NCI-H82 treated with DMSO at 0.1 percent for 48 hours (cell line): ENCODE measurements around the gene MTPN.

ENCODE experiments used
- DNase-seq: peaks from one replicate; lab custom pipeline; 2025; ENCODE audit not compliant: unreplicated experiment; lab: John Stamatoyannopoulos, UW

Gene MTPN

DNA sequence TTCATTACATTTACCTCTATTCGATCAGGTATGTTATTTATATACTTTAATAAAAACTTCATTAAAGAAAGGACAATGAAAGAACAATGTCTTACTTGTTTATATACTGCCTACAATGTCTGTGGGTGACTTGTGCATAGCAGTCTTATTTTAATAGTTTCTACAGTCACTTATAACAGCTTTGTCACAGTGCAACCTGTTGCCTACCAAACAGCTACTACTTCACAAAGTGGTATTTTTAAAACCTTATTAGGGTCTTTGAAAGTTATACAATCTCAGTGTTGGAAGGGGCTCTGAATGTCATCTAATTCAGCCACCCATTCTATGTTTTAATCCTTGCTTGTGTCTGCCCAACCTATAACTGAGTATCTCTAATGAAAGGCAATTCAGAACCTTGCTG, 19.0 kb downstream of the MTPN start:
- no peak for DNase-seq

DNA sequence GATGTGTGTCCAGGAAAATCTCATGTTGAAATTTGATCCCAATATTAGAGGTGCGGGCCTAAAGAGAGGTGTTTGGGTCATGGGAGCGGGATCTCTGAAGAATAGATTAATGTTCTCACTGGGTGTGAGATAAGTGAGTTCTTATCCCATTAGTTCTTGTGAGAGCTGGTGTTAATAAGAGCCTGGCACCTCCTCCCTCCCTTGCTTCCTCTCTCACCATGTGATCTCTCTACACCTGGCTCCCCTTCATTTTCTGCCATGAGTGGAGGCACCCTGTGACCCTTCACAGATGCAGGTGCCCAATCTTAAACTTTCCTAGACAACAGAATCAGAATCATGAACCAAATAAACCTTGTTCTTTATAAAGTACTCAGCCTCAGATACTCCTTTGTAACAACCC, 19.5 kb downstream of the MTPN start:
- DNase-seq = peak; percentile 46

GRCh38 chr7:135956393-135956792, 20.8 kb downstream of the MTPN start:
- DNase-seq = no peak

- no peak for DNase-seq
These were observed 26.2 kb downstream of the MTPN start for GRCh38 chr7:135950972-135951371.

DNA sequence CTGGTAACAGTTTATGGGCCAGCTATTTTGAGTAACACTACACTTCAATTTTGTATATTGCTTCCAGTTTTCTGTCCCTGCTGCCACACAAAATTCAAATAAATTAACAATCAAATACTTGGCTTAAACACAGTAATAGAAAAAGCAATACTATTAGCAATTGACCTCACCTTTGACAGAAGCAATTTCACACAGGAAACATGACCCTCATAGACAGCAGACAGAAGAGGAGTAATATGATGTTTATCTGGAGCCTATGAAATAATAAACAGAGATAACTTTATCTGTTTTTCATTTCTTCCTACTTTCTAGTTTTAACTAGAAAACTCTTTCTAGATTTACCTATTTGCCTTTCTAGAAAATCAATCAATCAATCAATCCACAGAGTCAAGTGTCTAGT, 26.7 kb downstream of the MTPN start:
- no peak for DNase-seq

DNA sequence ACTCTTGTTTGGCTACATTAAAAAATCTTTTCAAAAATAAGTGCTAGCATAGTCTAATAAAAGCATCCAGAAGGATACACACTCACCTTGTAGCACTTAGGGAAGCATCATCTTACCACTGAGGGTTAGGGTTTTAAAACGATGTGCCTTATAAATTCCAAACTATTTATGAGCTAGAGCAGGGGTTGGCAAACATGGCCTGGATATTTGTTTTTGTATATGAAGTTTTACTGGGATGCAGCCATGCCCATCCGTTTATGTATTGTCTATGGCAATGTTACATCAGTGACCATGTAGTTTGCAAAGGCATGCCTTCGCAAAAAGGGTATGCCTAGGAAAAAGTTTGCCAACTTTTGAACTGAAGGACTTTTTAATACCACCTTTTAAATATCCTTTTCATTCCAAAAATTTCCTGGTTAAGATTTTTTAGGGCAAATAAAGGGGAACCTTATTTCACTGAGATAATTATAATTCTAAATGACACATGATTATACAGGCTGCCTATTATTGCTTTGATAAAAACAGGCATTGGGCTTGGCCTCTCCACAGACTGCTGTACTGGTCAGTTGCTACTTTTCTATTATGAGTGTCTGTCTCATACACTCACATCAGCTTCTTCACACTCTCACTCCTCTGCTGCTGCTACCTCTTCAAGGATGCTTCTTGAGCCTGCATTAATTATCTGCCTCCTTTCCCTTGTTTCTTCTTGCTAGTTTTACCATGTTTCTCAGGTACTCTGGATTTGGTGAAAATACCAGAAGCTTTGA, 30.7 kb downstream of the MTPN start:
- DNase-seq = no peak

- DNase-seq = no peak
These were observed 32.4 kb downstream of the MTPN start for GRCh38 chr7:135944753-135945152.

- no peak for DNase-seq
These were observed 33.9 kb downstream of the MTPN start for GRCh38 chr7:135943134-135943879.

DNA sequence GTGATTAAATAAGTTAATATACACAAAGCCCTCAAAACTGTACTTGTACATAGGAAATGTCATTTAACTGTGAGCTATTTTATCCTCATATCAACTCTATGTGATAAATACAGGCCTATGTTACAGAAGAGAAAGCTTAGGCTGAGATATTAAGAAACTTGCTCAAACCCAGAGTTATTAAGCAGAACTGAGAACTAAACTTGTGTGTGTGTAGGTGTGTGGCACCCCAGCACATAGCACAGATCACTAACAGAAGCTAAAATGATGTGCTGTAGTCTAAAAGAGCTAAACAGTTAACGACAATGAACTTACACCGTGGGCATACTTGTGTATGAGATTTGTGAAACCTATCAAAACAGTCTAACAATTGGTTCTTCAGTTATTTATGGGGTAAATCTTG, 34.5 kb downstream of the MTPN start:
- DNase-seq = no peak

DNA sequence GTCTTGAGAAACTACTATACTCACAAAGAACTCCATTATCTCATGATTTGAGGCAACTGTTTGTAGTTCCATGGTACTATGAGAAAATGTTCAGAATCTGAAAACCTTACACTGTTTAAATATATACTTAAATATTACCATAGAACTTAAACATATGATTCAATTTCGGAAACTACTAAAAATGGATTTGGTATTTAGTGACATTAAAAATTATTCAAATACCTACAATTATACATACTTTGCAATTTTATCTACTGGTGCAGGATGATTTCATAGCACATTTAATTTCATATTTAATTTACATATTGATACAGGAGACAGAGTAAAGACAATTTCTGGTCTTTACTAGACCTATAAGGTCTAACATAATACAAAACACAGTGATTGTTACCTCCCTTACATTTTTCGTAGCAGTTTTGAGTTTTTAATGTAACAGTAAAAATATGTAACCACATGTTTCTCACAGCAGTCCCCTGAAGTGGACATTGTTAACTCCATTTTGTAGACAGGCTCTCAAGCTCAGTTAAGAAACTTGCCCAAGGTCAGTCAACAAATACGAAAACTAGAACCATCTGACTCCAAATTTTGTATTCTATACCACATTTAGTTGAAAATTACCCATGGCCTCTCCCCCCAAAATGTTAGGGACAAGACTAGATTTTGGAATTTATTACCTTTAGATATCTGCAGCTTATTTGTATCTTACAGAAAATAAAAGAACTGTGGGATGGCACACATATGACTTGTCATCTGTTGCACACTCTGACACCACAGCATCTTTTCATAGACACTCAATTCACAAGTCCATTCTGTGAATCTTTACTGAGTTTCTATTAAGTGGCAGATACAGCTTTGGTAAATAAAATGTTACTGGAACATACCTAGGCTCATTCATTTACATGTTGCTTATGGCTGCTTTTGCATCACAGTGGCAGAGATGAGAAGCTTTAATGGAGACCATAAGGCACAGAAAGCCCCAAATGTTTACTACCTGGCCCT, 36.8 kb downstream of the MTPN start:
- no peak for DNase-seq

DNA sequence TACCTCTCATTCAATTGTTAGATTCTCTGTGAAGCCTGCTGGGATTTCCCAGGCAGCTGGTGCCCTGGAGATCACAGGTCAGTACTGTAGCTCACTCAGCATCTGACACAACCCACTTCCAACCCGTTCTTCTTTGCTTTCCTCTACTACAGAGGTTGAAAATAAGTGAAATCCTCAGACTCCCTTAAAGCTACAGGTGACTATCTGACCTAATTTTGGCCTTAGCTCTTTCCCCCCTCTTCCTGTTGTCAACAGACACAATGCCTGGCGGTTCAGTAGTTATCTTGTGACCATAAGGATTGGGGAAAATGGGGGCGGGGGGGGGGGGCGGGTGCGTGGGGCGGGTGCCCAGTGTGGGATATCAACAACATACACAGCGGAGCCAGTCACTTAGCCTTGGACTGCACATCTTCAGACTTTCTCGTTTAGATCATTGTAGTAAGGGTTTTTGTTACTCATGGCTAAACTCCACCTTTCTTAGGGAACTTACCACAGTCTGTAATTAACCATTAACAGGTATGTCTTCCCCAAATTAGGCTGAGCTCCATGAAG, 37.8 kb downstream of the MTPN start:
- DNase-seq = no peak

- DNase-seq = no peak
These were observed 38.6 kb downstream of the MTPN start for GRCh38 chr7:135938563-135938962.

- no peak for DNase-seq
These were observed 39.1 kb downstream of the MTPN start for GRCh38 chr7:135938086-135938485.

- DNase-seq = no peak
These were observed 40.5 kb downstream of the MTPN start for GRCh38 chr7:135936497-135937217.

GRCh38 chr7:135934651-135935050, 42.5 kb downstream of the MTPN start:
- no peak for DNase-seq

GRCh38 chr7:135933509-135934188, 43.5 kb downstream of the MTPN start:
- no peak for DNase-seq

DNA sequence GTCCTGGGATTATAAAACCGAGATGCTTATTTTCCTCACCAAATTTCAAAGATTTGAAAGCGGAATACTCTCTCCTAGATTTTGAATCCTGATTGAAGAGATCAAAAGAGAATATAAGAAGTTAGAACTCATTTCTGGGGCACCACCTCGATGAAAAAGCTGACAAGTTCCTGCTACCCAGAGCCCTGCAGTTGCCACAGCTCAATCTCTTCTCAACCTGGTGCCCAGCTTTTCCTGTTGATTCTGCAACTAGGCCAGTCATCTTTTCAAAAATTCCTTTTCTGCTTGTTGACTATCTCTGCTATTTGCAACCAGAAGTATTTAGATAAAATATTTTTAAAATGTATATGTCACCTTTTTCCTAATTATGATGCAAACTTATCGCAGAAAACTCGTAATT, 45.0 kb downstream of the MTPN start:
- no peak for DNase-seq

DNA sequence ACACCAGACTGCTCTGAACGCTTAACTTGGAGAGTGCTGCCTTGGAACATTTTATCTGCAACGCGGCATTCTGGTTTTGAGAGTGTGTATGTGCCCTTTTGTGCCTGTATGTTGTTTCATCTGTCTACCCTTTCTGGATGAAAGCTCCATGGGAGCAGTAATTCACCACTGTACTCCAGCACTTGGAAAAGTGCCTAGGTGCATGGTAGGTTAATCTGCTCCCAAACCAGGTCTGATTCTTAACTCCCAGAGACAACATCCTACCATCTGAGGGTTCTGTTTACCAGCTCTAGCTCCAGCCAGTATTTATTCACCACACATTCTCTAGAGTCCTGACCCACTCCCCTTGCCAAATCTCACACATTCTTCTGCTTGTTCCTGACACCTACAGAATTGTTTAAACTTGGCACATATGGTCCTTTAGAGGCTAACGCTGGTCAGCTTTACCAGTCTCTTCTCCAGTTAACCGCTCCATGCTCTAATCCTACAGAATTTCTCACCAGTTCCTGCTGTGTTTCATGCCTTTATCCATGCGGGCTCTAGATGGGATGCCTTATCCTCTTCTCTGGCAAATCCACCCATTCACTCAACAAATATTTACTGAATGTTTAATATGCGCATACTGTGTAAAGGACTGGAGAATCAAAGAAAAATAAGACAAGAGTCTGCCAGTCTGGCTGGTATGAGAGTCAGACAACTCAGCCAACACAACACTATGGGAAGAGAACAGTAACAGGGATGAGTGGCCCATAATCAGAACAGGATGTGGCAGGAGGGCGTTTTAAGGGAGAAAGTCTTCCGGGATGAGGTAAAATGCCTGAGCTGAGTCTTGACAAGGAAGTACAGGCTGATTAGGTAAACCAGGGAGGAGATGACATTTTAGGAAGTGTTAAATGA, 46.3 kb downstream of the MTPN start:
- DNase-seq = no peak

- DNase-seq = no peak
These were observed 47.4 kb downstream of the MTPN start for GRCh38 chr7:135929722-135930141.
